H1 (cell line): ENCODE measurements around the gene CELSR1. TPM values are rescaled to one million over a fixed set of nuclear protein-coding genes. Genes with fewer than 3 reads are reported as not detected.

ENCODE experiments used
- CTCF ChIA-PET: fragments of 300-600 bp; sonication (Branson Sonifier 250); formaldehyde crosslinking; loops from one replicate; lab custom pipeline; 2021; ENCODE audit not compliant: partially characterized antibody; lab: Charles Lee
- POLR2A ChIA-PET: fragments of 300-600 bp; sonication (Branson Sonifier 250); formaldehyde crosslinking; loops from one replicate; lab custom pipeline; 2021; ENCODE audit warnings: inconsistent platforms; ENCODE audit not compliant: partially characterized antibody; lab: Charles Lee
- DNase-seq, 2 experiments: peaks; one replicate each; pipeline versions ENCODE4 v3.0.0 to v3.0.0-alpha.2; 2010 to 2022; ENCODE audit warnings: low spot score in 2 of 2, low read depth in 1 of 2, mixed read lengths in 1 of 2
- FAIRE-seq: peaks from 2 replicates; lab custom pipeline; 2011; peaks lifted over from hg19 to GRCh38; lab: Jason Lieb, UNC
- H2AFZ ChIP-seq: 2 replicates; pipeline ENCODE4 v1.8.1; 2012; ENCODE audit warnings: low read length, inconsistent platforms
- H2AK5ac ChIP-seq: 2 replicates; pipeline ENCODE4 v1.6.1; 2013; ENCODE audit warnings: low read depth, low read length
- H2BK120ac ChIP-seq: replicated peaks from 2 replicates; pipeline ENCODE3; 2013; ENCODE audit warnings: low read depth, low read length, inconsistent platforms
- H2BK12ac ChIP-seq: 2 replicates; pipeline ENCODE4 v1.6.1; 2013; ENCODE audit warnings: low read depth, low read length
- H2BK15ac ChIP-seq: 2 replicates; pipeline ENCODE4 v1.6.1; 2013; ENCODE audit warnings: low read length
- H2BK20ac ChIP-seq: 2 replicates; pipeline ENCODE4 v1.6.1; 2013; ENCODE audit warnings: low read length
- H2BK5ac ChIP-seq: 2 replicates; pipeline ENCODE4 v1.6.1; 2013; ENCODE audit warnings: low read depth, low read length
- H3K14ac ChIP-seq: 2 replicates; pipeline ENCODE4 v1.6.1; 2013; ENCODE audit warnings: inconsistent platforms; ENCODE audit not compliant: insufficient read length
- H3K18ac ChIP-seq: 2 replicates; pipeline ENCODE4 v1.6.1; 2013; ENCODE audit warnings: low read length; ENCODE audit errors: extremely low read depth
- H3K23ac ChIP-seq: 2 replicates; pipeline ENCODE4 v1.6.1; 2013; ENCODE audit warnings: inconsistent platforms; ENCODE audit not compliant: insufficient read length
- H3K23me2 ChIP-seq: 2 replicates; pipeline ENCODE4 v1.6.1; 2013; ENCODE audit warnings: low read depth, low read length
- H3K27ac ChIP-seq: 2 replicates; pipeline ENCODE4 v1.6.1; 2011; ENCODE audit warnings: low read depth, low read length, inconsistent platforms
- H3K27me3 ChIP-seq, 4 experiments: replicated peaks in 1 of 4; 1 replicate in 1 of 4; 2 replicates in 3 of 4; pipeline versions ENCODE4 v1.6.1 to v1.8.1; 2011 to 2013; ENCODE audit warnings: low read length in 3 of 4, mild to moderate bottlenecking in 3 of 4, inconsistent platforms in 2 of 4, mixed read lengths in 2 of 4, moderate library complexity in 1 of 4; ENCODE audit not compliant: control insufficient read depth in 3 of 4, insufficient read depth in 3 of 4; ENCODE audit errors: extremely low read depth in 1 of 4
- H3K36me3 ChIP-seq, 4 experiments: 2 replicates each; pipeline versions ENCODE4 v1.6.1 to v1.8.1; 2011 to 2013; ENCODE audit warnings: mild to moderate bottlenecking in 4 of 4, low read length in 3 of 4, moderate library complexity in 2 of 4, control low read depth in 1 of 4, inconsistent platforms in 1 of 4; ENCODE audit not compliant: insufficient read depth in 4 of 4, control insufficient read depth in 2 of 4
- H3K4ac ChIP-seq: replicated peaks from 2 replicates; pipeline ENCODE3; 2013; ENCODE audit warnings: low read length, low read depth, mixed read lengths, inconsistent platforms; ENCODE audit not compliant: insufficient read length
- H3K4me1 ChIP-seq, 4 experiments: replicated peaks in 1 of 4; 1 replicate in 1 of 4; 2 replicates in 3 of 4; pipeline versions ENCODE4 v1.6.1 to v1.8.1; 2011 to 2013; ENCODE audit warnings: low read length in 3 of 4, inconsistent platforms in 2 of 4, mixed read lengths in 1 of 4; ENCODE audit not compliant: insufficient read depth in 4 of 4, control insufficient read depth in 3 of 4
- H3K4me2 ChIP-seq, 2 experiments: 2 replicates each; pipeline versions ENCODE4 v1.6.1 to v1.8.1; 2011 to 2013; ENCODE audit warnings: low read depth in 2 of 2, low read length in 2 of 2, control low read depth in 1 of 2, inconsistent platforms in 1 of 2, mild to moderate bottlenecking in 1 of 2; ENCODE audit not compliant: insufficient read depth in 1 of 2
- H3K4me3 ChIP-seq, 4 experiments: fragments of 200-600, 300-600 bp in 1 of 4; sonication (generic), shearing (Covaris generic), sonication (Bioruptor Twin) in 1 of 4; 2 replicates each; pipeline versions ENCODE4 v1.5.1 to v1.8.1; 2011 to 2016; ENCODE audit warnings: low read length in 4 of 4, low read depth in 3 of 4, control low read depth in 2 of 4, inconsistent platforms in 2 of 4, mild to moderate bottlenecking in 2 of 4, mixed read lengths in 1 of 4, moderate library complexity in 1 of 4; ENCODE audit not compliant: insufficient read depth in 2 of 4; ENCODE audit errors: extremely low read depth in 1 of 4
- H3K56ac ChIP-seq: replicated peaks from 2 replicates; pipeline ENCODE3; 2013; ENCODE audit warnings: low read depth, mild to moderate bottlenecking, mixed read lengths, low read length, inconsistent platforms; ENCODE audit not compliant: insufficient read length
- H3K79me1 ChIP-seq: 2 replicates; pipeline ENCODE4 v1.6.1; 2013; ENCODE audit warnings: low read depth, low read length, control low read depth
- H3K79me2 ChIP-seq, 2 experiments: 2 replicates each; pipeline versions ENCODE4 v1.6.1 to v1.8.1; 2012 to 2013; ENCODE audit warnings: low read length in 2 of 2, mild to moderate bottlenecking in 2 of 2, inconsistent platforms in 1 of 2; ENCODE audit not compliant: insufficient read depth in 2 of 2, control insufficient read depth in 1 of 2
- H3K9ac ChIP-seq, 4 experiments: replicated peaks in 1 of 4; 1 replicate in 1 of 4; 2 replicates in 3 of 4; pipeline versions ENCODE4 v1.6.1 to v1.8.1; 2011 to 2013; ENCODE audit warnings: low read depth in 3 of 4, low read length in 3 of 4, control low read depth in 2 of 4, mild to moderate bottlenecking in 2 of 4, moderate library complexity in 2 of 4, inconsistent platforms in 1 of 4; ENCODE audit errors: extremely low read depth in 1 of 4
- H3K9me3 ChIP-seq, 2 experiments: 2 replicates each; pipeline versions ENCODE4 v1.6.1 to v1.8.1; 2012 to 2013; ENCODE audit warnings: mild to moderate bottlenecking in 2 of 2, moderate library complexity in 2 of 2, control low read depth in 1 of 2, inconsistent platforms in 1 of 2, low read depth in 1 of 2, low read length in 1 of 2, mixed read lengths in 1 of 2; ENCODE audit not compliant: insufficient read depth in 2 of 2
- H4K20me1 ChIP-seq, 2 experiments: replicated peaks in 1 of 2; 2 replicates each; pipeline versions ENCODE3 to v1.8.1; 2011 to 2013; ENCODE audit warnings: inconsistent platforms in 2 of 2, low read length in 2 of 2, mild to moderate bottlenecking in 1 of 2; ENCODE audit not compliant: insufficient read depth in 2 of 2, control insufficient read depth in 1 of 2
- H4K5ac ChIP-seq: 2 replicates; pipeline ENCODE4 v1.6.1; 2013; ENCODE audit warnings: low read length, low read depth, mixed read lengths, inconsistent platforms; ENCODE audit not compliant: insufficient read length
- H4K8ac ChIP-seq: 2 replicates; pipeline ENCODE4 v1.8.0; 2013; ENCODE audit warnings: mild to moderate bottlenecking, moderate library complexity, low read length, inconsistent platforms; ENCODE audit not compliant: insufficient read depth; ENCODE audit errors: extremely low read depth
- H4K91ac ChIP-seq: replicated peaks from 2 replicates; pipeline ENCODE3; 2013; ENCODE audit warnings: low read length, mixed read lengths, inconsistent platforms; ENCODE audit not compliant: insufficient read length
- BRCA1 ChIP-seq: IDR thresholded peaks from 2 replicates; pipeline ENCODE4 v1.6.1; 2012; ENCODE audit warnings: low read depth, low read length, improper control_type of control experiment
- CREB1 ChIP-seq: IDR thresholded peaks from 2 replicates; pipeline ENCODE4 v1.6.1; 2012; ENCODE audit warnings: inconsistent platforms
- FOSL1 ChIP-seq: IDR thresholded peaks from 2 replicates; pipeline ENCODE4 v1.6.1; 2011; ENCODE audit warnings: mild to moderate bottlenecking, low read depth, low read length, moderate library complexity; ENCODE audit not compliant: insufficient read depth
- KDM4A ChIP-seq: IDR thresholded peaks from one replicate; pipeline ENCODE4 v1.7.1; 2012; ENCODE audit warnings: low read depth, mild to moderate bottlenecking, moderate library complexity, low read length, inconsistent platforms; ENCODE audit not compliant: severe bottlenecking
- NRF1 ChIP-seq: IDR thresholded peaks from 2 replicates; pipeline ENCODE4 v1.6.1; 2011; ENCODE audit warnings: mild to moderate bottlenecking, low read depth, low read length, improper control_type of control experiment
- SP1 ChIP-seq: IDR thresholded peaks from 2 replicates; pipeline ENCODE4 v1.6.1; 2011; ENCODE audit warnings: low read depth, low read length
- WGBS, 2 experiments: shearing (Covaris generic) in 1 of 2; methylation state at CpG; one replicate each; pipeline versions ENCODE4 v1.1.6 to v1.1.7; 2013 to 2015; ENCODE audit warnings: low lambda C conversion rate in 2 of 2, mixed read lengths in 2 of 2, inconsistent platforms in 1 of 2, low coverage in 1 of 2, missing lambda C conversion rate in 1 of 2; ENCODE audit not compliant: insufficient replicate concordance in 2 of 2, insufficient coverage in 1 of 2, insufficient read length in 1 of 2; ENCODE audit errors: extremely low coverage in 1 of 2, missing lambda C conversion rate in 1 of 2; 5-methylcytosine and 5-hydroxymethylcytosine counted together
- polyA plus RNA-seq, 7 experiments: library from polyadenylated mRNA; depleted of rRNA in 3 of 7; stranded (reverse) in 5 of 7; unstranded in 2 of 7; fragments of >200 nt in 5 of 7; fragments of 200-250 nt in 2 of 7; gene quantifications; 1 replicate in 5 of 7; 2 replicates in 1 of 7; 4 replicates in 1 of 7; pipeline versions ENCODE4 v1.2.1 to v1.2.3, GENCODE V29; 2011 to 2013; ENCODE audit warnings: missing spikeins in 2 of 7, mixed read lengths in 2 of 7
- total RNA-seq: library from RNA; stranded (reverse); fragmentation: NEBNext Ultra II Directional; extraction: Animal tissue kit (Norgen Biotek cat#: 25700); gene quantifications from 2 replicates; pipeline ENCODE4 v1.2.1, GENCODE V29; 2021
- TF ChIP-seq, protein P1 (sequence below): IDR thresholded peaks from 2 replicates; pipeline ENCODE4 v1.6.1; 2012; ENCODE audit warnings: low read length, inconsistent platforms
- TF ChIP-seq, protein P2 (sequence below): IDR thresholded peaks from 2 replicates; pipeline ENCODE4 v1.6.1; 2011; ENCODE audit warnings: low read length, improper control_type of control experiment

Gene CELSR1
- total and polyA plus RNA-seq, 2 of the 8 experiments (the other 6 are each of a cell fraction or from before 2014, with no cell fraction given) = 9.0 to 12.4 TPM

DNA sequence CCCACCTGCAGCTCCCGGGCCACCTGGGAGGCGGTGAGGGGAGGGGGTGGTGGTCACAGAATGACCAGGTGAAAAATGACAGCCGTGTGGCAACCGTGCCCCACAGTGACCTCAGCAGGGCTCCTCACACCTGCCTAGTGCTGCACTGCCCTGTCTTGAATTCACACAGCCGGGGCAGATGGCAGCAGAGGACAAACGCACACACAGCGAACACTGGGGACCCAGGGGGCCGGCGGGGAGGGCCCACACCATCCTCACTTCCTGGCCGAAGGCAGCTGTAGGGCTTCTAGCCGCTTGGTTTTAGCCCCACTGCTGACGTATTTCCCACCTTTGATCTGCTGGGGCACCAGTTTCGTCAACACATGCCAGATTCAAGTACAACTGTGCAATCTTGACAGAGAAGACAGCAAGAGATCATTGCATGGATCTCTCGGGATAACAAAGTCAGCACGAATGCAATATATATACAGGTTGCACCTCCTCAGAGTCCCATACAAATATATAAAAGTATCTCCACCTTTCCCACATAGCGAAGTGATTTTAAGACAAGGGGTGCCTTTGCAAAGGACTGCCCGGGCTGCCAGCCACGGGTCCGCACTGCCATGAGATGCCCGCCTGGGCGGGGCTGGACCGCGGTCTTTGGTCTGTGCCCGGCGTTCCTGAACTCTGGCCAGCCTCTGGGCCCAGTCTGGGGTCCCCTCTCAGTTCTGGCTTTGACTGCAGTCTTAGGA lies 175.1 kb downstream of the CELSR1 start:
- H3K9me3 ChIP-seq = no peaks in the 10 kb centered on the region; a peak in 1 of 4 replicates
- H3K4me2 ChIP-seq = no peak overlapping the region
- TF ChIP-seq NRF1 (no peak), SP1 (no peak), FOSL1 (no peak), CREB1 (no peak), KDM4A (no peak), BRCA1 (no peak)
- TF ChIP-seq, protein P1, sequence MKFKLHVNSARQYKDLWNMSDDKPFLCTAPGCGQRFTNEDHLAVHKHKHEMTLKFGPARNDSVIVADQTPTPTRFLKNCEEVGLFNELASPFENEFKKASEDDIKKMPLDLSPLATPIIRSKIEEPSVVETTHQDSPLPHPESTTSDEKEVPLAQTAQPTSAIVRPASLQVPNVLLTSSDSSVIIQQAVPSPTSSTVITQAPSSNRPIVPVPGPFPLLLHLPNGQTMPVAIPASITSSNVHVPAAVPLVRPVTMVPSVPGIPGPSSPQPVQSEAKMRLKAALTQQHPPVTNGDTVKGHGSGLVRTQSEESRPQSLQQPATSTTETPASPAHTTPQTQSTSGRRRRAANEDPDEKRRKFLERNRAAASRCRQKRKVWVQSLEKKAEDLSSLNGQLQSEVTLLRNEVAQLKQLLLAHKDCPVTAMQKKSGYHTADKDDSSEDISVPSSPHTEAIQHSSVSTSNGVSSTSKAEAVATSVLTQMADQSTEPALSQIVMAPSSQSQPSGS = no peak
- TF ChIP-seq, protein P2, sequence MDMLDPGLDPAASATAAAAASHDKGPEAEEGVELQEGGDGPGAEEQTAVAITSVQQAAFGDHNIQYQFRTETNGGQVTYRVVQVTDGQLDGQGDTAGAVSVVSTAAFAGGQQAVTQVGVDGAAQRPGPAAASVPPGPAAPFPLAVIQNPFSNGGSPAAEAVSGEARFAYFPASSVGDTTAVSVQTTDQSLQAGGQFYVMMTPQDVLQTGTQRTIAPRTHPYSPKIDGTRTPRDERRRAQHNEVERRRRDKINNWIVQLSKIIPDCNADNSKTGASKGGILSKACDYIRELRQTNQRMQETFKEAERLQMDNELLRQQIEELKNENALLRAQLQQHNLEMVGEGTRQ = no peak
- TF ChIP-seq, all 59 proteins: peak for 0
- Histone ChIP-seq H3K27ac (no peak overlapping the region), H3K9ac (no peak overlapping the region), H3K4me1 (peaks cover 0 to 8% (median 3%) of the 10 kb centered on the region in 4 experiments; a peak in 5 of 7 replicates), H3K4ac (no peak overlapping the region), H3K23ac (no peak overlapping the region), H3K23me2 (no peaks in the 10 kb centered on the region), H4K8ac (no peak overlapping the region), H3K14ac (no peak overlapping the region), H3K27me3 (no peaks in the 10 kb centered on the region), H2BK20ac (no peak overlapping the region), H2AFZ (no peak overlapping the region), H2BK12ac (no peak overlapping the region), H3K4me3 (no peak overlapping the region), H2BK15ac (no peak overlapping the region), H3K56ac (no peak overlapping the region), H4K5ac (no peak overlapping the region), H2AK5ac (no peak overlapping the region), H2BK120ac (no peak overlapping the region), H3K79me1 (no peaks in the 10 kb centered on the region), H3K36me3 (peaks cover 0 to 3% (median 0%) of the 10 kb centered on the region in 4 experiments; a peak in 2 of 8 replicates), H2BK5ac (no peak overlapping the region), H3K18ac (no peak overlapping the region), H4K91ac (no peak overlapping the region), H3K79me2 (no peaks in the 10 kb centered on the region), H4K20me1 (peaks cover 0 to 3% of the 10 kb centered on the region in 2 experiments)
- WGBS, 2 experiments = 92% methylated on average over 25 of the region's 25 CpGs; no CpG with 5 or more reads in 1 of the 2 experiments
- no peak for DNase-seq
- no peak for FAIRE-seq
- CTCF ChIA-PET = interaction anchor here (1.2 to 2.9 kb wide), 2 partner anchors 174 to 180 kb away, joined by 3 to 13 read pairs; no protein-coding TSS in a partner anchor
- POLR2A ChIA-PET = interaction anchor here (1.3 to 1.4 kb wide), 2 partner anchors 11 to 22 kb away, joined by 4 read pairs; no protein-coding TSS in a partner anchor
